Activated CD4-positive, CD25-positive, alpha-beta regulatory T cell treated with anti-CD3 and anti-CD28 coated beads, Interleukin-2, amount 50 U/mL, for 16 hours (primary cell): ENCODE measurements around the gene SHOC2.
A peak's percentile ranks its signal among the peaks of the same experiment; 100 is the strongest.
"Not testable (repeated sequence)": the region's sequence is repeated elsewhere in the genome, so short reads cannot be mapped to it uniquely, and the experiment has no call there.

Experiments
- DNase-seq: peaks from one replicate; pipeline ENCODE4 v3.0.0-alpha.2; 2020; ENCODE audit warnings: low read depth, low spot score

SHOC2 gene

GRCh38 chr10:110901954-110902819 is 17.2 kb upstream of the SHOC2 start:
- no peak for DNase-seq

DNA sequence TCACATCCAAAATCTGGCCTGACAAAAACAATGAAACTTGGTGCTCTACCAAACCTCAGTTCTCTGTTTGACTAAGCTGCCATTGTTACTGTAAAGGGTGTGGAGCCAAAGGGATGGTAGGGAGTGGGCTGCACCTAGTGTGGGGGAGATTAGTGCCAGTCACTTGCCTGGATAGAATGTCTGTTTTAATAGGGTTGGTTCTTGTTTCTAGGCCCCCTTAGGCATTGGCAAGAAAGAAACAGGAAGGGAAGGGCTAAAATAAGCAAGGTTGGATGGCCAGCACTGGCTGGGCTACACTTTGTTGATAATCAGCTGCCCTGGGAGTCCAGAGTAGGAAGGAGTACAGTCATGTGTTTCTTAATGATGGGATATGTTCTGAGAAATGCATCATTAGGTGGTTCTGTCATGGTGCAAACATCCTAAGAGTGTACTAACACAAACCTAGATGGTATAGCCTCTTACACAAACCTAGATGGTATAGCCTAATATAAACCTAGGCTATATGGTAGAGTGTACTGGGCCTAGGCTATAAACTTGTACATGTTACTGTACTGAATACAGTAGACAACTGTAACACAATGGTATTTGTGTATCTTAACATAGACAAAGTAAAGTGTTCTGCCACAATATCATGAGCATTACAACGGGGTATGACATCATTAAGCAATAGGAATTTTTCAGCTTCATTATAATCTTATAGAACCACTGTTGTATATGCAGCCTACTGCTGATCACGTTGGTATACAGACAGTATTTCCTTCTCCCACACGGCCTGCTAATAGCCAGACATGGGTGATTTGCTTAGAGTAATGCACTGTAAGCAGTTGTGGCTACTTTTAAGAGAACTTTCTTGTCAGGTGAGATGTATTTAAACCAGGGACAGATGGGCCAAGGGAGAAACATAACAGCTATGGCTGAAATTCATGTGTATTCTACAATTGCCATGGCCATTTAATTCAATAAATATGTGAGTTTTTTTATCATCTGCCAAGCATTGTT is 15.8 kb upstream of the SHOC2 start:
- DNase-seq = no peak

GRCh38 chr10:110910138-110910537 is 9.3 kb upstream of the SHOC2 start:
- DNase-seq = no peak

- DNase-seq = no peak
These were observed 7.0 kb upstream of the SHOC2 start for GRCh38 chr10:110912374-110912773.

GRCh38 chr10:110914431-110914830 is 5.0 kb upstream of the SHOC2 start:
- DNase-seq = no peak

- DNase-seq = no peak
These were observed 4.4 kb upstream of the SHOC2 start for GRCh38 chr10:110915035-110915434.

DNA sequence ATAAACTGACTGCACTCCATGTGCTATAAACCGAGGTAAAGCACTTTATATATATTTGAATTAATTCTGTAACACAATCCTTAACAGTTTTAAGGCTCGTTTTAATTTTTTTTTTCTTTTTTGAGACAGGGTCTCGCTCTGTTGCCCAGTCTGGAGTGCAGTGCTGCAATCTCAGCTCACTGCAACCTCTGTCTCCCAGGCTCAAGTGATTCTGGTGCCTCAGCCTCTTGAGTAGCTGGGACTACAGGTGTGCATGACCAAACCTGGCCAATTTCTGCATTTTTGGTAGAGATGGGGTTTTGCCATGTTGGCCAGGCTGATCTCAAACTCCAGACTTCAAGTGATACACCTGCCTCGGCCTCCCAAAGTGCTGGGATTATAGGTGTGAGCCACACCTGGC is 3.8 kb upstream of the SHOC2 start:
- not testable (repeated sequence) for DNase-seq

DNA sequence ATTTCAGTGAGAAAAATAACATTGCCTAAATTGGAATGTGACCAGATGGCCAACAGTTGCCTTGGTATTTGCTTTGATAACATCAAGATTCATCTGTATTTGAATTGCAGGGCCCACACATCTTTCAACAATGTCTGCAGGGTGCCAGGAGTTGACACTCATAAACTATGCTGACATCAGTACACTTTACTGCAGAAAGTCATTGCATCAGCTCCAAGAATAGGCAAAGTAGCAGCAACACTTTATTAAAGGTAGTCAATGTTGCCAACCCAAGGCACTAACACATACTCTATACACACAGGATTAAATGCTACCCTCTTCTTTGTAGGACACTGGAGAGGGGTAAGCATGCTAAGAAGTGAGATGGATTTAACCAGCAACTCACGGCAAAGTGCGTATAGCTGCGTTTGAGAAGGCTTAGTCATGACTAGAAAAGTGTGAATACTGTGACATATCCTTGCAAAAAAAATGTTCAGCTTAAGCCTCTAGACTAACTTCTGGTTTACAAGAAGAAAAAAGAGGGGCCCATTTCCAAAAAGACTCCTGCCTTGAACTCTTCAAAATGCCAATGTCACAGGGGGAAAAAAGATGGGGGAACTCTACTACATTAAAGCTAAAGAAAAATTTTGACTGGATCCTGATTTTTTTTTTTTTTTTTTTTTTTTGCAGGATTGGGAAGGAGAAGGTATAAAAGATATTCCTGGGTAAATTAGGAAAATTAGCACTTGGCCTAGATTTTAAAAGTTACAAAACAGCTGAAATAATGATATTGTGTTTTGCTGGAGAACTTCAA is 2.7 kb upstream of the SHOC2 start:
- no peak for DNase-seq

DNA sequence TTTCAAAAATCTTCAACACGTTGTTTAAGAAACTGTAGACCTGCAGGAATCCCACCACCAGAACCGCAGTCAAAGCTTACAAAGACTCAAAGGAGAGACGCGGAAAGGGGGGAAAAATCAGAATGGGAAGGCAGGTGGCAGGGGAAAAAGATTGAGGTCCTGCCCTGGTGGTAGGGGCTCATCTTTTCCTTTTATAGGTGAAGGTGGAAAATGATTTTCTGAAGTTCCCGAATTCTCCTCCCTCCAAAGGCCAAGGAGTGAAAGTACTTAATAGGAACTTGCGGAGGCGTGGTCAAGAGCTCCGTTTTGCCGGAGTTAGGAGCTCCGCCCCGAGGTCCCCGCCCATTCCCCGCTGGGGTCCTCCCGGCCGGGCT is 1.1 kb upstream of the SHOC2 start:
- no peak for DNase-seq

- DNase-seq = peak; percentile 63
These were observed 608 bp upstream of the SHOC2 start, which contains the start of gene BBIP1 for GRCh38 chr10:110918643-110919348. Gene BBIP1 (minus strand): TSS chr10:110919180. CDS start chr10:110918157, 1,023 bp downstream.

GRCh38 chr10:110919971-110920881 is 822 bp downstream of the SHOC2 start:
- DNase-seq = no peak

GRCh38 chr10:110923856-110924493 is 4.6 kb downstream of the SHOC2 start:
- no peak for DNase-seq

GRCh38 chr10:110927461-110927860 is 8.1 kb downstream of the SHOC2 start:
- DNase-seq = no peak

GRCh38 chr10:110931769-110932381 is 12.5 kb downstream of the SHOC2 start:
- DNase-seq = no peak

DNA sequence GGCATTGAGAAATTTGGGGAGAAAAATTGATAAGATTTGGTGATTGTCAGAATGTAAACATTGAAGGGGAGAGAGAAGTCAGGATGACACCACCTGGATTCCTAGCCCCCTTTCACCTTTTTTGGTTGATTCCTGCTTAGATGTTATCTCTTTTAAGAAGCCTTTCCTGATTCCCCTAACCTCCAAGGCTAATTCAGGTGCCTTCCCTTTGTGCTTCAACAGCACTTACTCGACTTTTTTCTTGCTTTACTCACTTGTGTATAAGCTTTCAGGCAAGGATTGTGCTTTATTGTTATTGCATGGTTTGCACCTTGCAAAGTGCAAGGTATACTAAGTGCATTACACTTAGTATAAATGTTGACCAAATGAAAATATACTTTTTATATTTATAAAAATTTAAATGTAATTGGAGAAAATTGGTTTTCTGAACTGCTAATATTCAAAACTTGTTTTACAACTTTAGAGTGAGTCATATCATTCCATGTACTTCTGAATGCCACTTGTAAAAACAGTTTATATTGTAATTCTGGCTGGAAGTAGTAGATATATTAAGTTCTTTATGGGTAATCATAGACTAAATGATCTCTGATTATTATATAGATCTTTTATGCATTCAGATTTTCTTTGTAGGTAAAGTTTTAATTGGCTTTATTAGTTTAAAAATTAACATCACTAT is 13.2 kb downstream of the SHOC2 start:
- DNase-seq = no peak

DNA sequence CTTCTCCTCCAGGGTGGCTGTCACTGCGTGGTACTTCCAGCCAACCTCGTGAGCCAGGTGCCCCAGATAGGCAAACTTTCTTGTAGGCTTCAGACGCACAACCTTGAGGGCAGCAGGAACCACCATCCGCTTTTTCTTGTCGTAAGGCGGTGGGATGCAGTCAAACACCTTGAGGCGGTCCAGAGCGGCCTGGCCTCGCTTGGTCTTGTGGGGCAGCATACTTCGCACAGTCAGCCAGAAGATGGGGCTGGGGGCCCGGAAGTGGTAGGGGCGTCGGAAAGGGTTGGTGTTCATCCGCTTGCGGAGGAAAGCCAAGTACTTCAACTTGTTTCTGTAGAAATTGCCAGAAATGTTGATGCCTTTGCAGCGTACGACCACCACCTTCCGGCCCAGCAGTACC is 17.4 kb downstream of the SHOC2 start:
- no peak for DNase-seq

- DNase-seq = no peak
These were observed 20.0 kb downstream of the SHOC2 start for GRCh38 chr10:110939419-110939818.

DNA sequence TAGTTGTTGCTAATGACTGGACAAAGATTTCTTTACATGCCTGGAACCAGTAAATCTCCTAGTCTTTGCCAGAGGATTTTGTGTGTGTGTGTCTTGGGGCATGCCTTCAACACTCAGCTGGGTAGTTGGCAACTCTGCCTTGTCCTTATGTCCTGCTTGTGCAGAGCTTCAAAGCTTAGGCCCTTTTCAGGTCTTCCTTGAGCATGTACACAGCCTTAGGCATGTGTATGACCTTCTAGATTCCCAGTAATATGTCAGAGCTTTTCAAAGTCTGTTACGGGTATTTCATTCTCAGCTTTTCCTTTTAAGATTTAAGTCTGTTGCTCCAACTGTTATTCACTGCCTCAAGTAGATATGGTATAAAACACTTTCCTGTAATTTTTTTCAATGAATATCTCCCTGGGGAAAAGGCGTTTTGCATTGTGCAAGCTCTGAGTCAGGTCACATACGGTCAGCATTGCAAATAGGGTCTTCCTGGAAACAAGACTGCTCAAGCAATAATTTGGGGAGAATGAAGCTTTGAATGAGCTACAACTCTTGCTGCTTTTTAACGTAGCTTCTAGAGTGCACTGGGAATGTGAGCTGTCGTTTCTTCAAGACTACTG is 25.5 kb downstream of the SHOC2 start:
- no peak for DNase-seq
